ENCODE data around the gene BMP5.

BMP5 gene

DNA sequence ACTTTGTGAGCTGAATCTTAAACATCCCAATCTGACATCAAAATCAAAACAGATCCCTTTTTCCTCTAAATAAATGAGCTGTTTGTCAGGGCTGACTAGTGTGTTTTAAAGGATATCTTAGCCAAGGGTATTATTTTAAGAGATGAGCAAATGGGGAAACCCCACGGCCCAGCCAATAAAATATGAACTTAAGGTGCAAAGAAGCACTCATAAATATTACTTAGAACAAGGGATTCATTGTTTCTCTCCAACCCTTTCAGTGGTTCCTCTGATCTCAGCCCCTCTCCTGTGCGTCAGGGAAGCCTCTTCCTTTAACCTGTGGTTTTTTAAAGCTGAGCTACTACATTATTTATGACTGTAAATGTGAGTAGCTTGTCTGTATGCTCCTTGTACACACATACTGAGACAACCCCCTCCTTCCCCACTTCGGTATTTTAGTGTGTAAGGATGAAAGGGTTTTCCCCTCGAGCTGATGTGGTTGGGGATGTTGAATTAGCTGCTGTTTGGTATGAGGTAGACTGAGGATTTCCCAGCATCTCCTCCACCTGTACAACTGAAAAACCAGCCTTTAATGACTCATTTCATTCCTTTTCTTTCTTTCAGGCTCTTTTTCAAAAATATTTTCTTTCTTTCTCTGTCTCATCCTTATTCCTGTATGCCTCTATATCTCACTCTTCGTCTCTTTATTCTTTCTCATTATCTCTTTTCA lies 6.5 kb downstream of the BMP5 start:
- Histone ChIP-seq H3K9me3 (ENCODE audit: control insufficient read depth, insufficient read depth, low read length) (no peaks in the 10 kb centered on the region), H3K36me3 (ENCODE audit: control insufficient read depth, low read length) (no peaks in the 10 kb centered on the region), H3K9me2 (replicated peaks; ENCODE audit: control insufficient read depth, low read length) (no peaks in the 10 kb centered on the region), H3K4me3 (ENCODE audit: low read length) (no peak overlapping the region), H3K27ac (ENCODE audit: low read depth, low read length) (no peak overlapping the region), H3K4me2 (ENCODE audit: low read length) (no peak overlapping the region), H3K27me3 (ENCODE audit: control insufficient read depth, low read length) (no peaks in the 10 kb centered on the region), H3K4me1 (ENCODE audit: control insufficient read depth, low read length) (no peaks in the 10 kb centered on the region), H3F3A (ENCODE audit: control insufficient read depth, insufficient read depth) (no peaks in the 10 kb centered on the region), H4K20me1 (ENCODE audit: control insufficient read depth, insufficient read depth, low read depth, low read length) (no peaks in the 10 kb centered on the region), H3K79me2 (ENCODE audit: control insufficient read depth, low read length) (no peaks in the 10 kb centered on the region)
- TF ChIP-seq, protein P1, sequence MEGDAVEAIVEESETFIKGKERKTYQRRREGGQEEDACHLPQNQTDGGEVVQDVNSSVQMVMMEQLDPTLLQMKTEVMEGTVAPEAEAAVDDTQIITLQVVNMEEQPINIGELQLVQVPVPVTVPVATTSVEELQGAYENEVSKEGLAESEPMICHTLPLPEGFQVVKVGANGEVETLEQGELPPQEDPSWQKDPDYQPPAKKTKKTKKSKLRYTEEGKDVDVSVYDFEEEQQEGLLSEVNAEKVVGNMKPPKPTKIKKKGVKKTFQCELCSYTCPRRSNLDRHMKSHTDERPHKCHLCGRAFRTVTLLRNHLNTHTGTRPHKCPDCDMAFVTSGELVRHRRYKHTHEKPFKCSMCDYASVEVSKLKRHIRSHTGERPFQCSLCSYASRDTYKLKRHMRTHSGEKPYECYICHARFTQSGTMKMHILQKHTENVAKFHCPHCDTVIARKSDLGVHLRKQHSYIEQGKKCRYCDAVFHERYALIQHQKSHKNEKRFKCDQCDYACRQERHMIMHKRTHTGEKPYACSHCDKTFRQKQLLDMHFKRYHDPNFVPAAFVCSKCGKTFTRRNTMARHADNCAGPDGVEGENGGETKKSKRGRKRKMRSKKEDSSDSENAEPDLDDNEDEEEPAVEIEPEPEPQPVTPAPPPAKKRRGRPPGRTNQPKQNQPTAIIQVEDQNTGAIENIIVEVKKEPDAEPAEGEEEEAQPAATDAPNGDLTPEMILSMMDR (IDR thresholded peaks at IDR 0.05; ENCODE audit: low read depth, low read length, poor library complexity, severe bottlenecking) = no peak
- TF ChIP-seq EZH2phosphoT487 (IDR thresholded peaks at IDR 0.05; ENCODE audit: borderline replicate concordance, low read length) = no peak

DNA sequence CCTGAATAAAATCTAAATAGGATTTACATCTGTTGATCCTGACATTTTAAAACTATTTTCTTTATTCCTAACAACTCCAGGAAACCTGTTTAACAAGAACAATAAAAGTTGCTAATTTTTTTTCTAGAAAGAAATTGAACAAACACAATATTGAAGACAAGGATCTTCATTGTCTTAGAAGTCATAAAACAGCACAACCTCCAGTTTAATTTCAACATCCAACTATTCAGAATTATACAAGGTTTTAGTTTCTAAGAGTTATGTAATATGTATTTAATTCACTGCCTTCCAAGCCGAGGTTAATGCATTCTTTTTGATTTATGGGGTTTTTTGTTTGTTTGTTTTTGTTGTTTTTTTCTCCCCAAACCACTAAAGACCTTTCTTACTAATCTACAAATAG lies 7.2 kb downstream of the BMP5 start:
- Histone ChIP-seq H3K4me3 (ENCODE audit: low read length) (no peak overlapping the region), H3K9me3 (ENCODE audit: control insufficient read depth, insufficient read depth, low read length) (no peaks in the 10 kb centered on the region), H3K27ac (ENCODE audit: low read depth, low read length) (no peak overlapping the region), H3K9me2 (replicated peaks; ENCODE audit: control insufficient read depth, low read length) (no peaks in the 10 kb centered on the region), H3K4me1 (ENCODE audit: control insufficient read depth, low read length) (no peaks in the 10 kb centered on the region), H3K4me2 (ENCODE audit: low read length) (no peak overlapping the region), H3K36me3 (ENCODE audit: control insufficient read depth, low read length) (no peaks in the 10 kb centered on the region), H4K20me1 (ENCODE audit: control insufficient read depth, insufficient read depth, low read depth, low read length) (no peaks in the 10 kb centered on the region), H3F3A (ENCODE audit: control insufficient read depth, insufficient read depth) (no peaks in the 10 kb centered on the region), H3K79me2 (ENCODE audit: control insufficient read depth, low read length) (no peaks in the 10 kb centered on the region), H3K27me3 (ENCODE audit: control insufficient read depth, low read length) (no peaks in the 10 kb centered on the region)
- TF ChIP-seq, protein P1 (IDR thresholded peaks at IDR 0.05; ENCODE audit: low read depth, low read length, poor library complexity, severe bottlenecking) = no peak
- TF ChIP-seq EZH2phosphoT487 (IDR thresholded peaks at IDR 0.05; ENCODE audit: borderline replicate concordance, low read length) = no peak

DNA sequence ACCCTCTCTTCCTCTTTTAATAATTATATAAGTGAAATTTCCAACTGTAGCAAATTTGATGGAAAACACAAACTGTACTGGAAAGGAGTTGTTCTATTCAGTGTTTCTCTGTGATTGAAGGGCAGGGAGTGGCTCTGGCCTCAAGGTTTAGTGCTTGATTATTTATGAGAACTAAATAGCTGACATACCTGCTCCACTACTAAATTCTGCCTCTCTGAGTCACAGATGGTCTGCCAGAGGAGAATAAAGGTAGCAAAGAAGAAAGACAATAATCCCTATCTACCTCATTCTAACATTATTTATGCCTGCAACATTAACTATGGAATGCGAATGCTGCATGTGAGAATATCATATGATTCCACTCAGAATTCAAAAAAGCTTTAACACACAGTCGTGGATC lies 9.3 kb downstream of the BMP5 start:
- no peaks in the 10 kb centered on the region for H3F3A ChIP-seq (ENCODE audit: control insufficient read depth, insufficient read depth)
- no peak overlapping the region for H3K27ac ChIP-seq (ENCODE audit: low read depth, low read length)
- no peaks in the 10 kb centered on the region for H4K20me1 ChIP-seq (ENCODE audit: control insufficient read depth, insufficient read depth, low read depth, low read length)
- H3K36me3 ChIP-seq (ENCODE audit: control insufficient read depth, low read length) = no peaks in the 10 kb centered on the region
- H3K9me2 ChIP-seq (replicated peaks; ENCODE audit: control insufficient read depth, low read length) = no peaks in the 10 kb centered on the region
- no peaks in the 10 kb centered on the region for H3K79me2 ChIP-seq (ENCODE audit: control insufficient read depth, low read length)
- TF ChIP-seq, protein P1 (IDR thresholded peaks at IDR 0.05; ENCODE audit: low read depth, low read length, poor library complexity, severe bottlenecking) = no peak
- TF ChIP-seq EZH2phosphoT487 (IDR thresholded peaks at IDR 0.05; ENCODE audit: borderline replicate concordance, low read length) = no peak
- H3K4me3 ChIP-seq (ENCODE audit: low read length) = no peak overlapping the region
- no peaks in the 10 kb centered on the region for H3K27me3 ChIP-seq (ENCODE audit: control insufficient read depth, low read length)
- no peak overlapping the region for H3K4me2 ChIP-seq (ENCODE audit: low read length)
- no peaks in the 10 kb centered on the region for H3K4me1 ChIP-seq (ENCODE audit: control insufficient read depth, low read length)
- no peaks in the 10 kb centered on the region for H3K9me3 ChIP-seq (ENCODE audit: control insufficient read depth, insufficient read depth, low read length)
